Mesendoderm (in vitro differentiated cells): Measurements from ENCODE around the gene PLEKHG4B.
A peak's percentile ranks its signal among the peaks of the same experiment; 100 is the strongest.

ENCODE experiments used
- DNase-seq: peaks from one replicate; pipeline ENCODE4 v3.0.0; 2013
- H2AK5ac ChIP-seq: 2 replicates; pipeline ENCODE4 v1.6.1; 2013; ENCODE audit warnings: low read length, inconsistent platforms
- H2BK120ac ChIP-seq: 2 replicates; pipeline ENCODE4 v1.6.1; 2013; ENCODE audit warnings: low read depth, mild to moderate bottlenecking, low read length, moderate library complexity, mixed read lengths
- H2BK15ac ChIP-seq: replicated peaks from 2 replicates; pipeline ENCODE4 v1.6.1; 2013; ENCODE audit warnings: low read depth, mild to moderate bottlenecking, moderate library complexity
- H2BK5ac ChIP-seq: 2 replicates; pipeline ENCODE4 v1.6.1; 2013; ENCODE audit warnings: low read length, inconsistent platforms
- H3K18ac ChIP-seq: 2 replicates; pipeline ENCODE4 v1.6.1; 2013; ENCODE audit warnings: mild to moderate bottlenecking, low read length, mixed read lengths
- H3K23ac ChIP-seq: one replicate; pipeline ENCODE4 v1.6.1; 2013; ENCODE audit warnings: low read length
- H3K27ac ChIP-seq: 2 replicates; pipeline ENCODE4 v1.5.1; 2013; ENCODE audit warnings: low read depth, mild to moderate bottlenecking, inconsistent platforms, low read length, moderate library complexity
- H3K27me3 ChIP-seq: 2 replicates; pipeline ENCODE4 v1.6.1; 2013; ENCODE audit warnings: low read length, control low read depth, mild to moderate bottlenecking, inconsistent platforms; ENCODE audit not compliant: insufficient read depth, poor library complexity
- H3K36me3 ChIP-seq: 2 replicates; pipeline ENCODE4 v1.6.1; 2013; ENCODE audit warnings: low read length, inconsistent platforms; ENCODE audit not compliant: control insufficient read depth, insufficient read depth
- H3K4ac ChIP-seq: one replicate; pipeline ENCODE4 v1.6.1; 2013; ENCODE audit warnings: low read depth, mild to moderate bottlenecking, low read length, moderate library complexity
- H3K4me1 ChIP-seq: 2 replicates; pipeline ENCODE4 v1.6.1; 2013; ENCODE audit warnings: low read depth, low read length, inconsistent platforms; ENCODE audit not compliant: control insufficient read depth
- H3K4me2 ChIP-seq: 2 replicates; pipeline ENCODE4 v1.6.1; 2013; ENCODE audit warnings: low read length
- H3K4me3 ChIP-seq: 2 replicates; pipeline ENCODE4 v1.5.1; 2013; ENCODE audit warnings: mild to moderate bottlenecking, low read length
- H3K56ac ChIP-seq: one replicate; pipeline ENCODE4 v1.6.1; 2013; ENCODE audit warnings: low read length
- H3K79me1 ChIP-seq: 2 replicates; pipeline ENCODE4 v1.6.1; 2013; ENCODE audit warnings: low read length, inconsistent platforms
- H3K79me2 ChIP-seq: 2 replicates; pipeline ENCODE4 v1.6.1; 2013; ENCODE audit warnings: mild to moderate bottlenecking, low read length; ENCODE audit not compliant: control insufficient read depth, insufficient read depth
- H3K9ac ChIP-seq: 2 replicates; pipeline ENCODE4 v1.6.1; 2013; ENCODE audit warnings: low read length, inconsistent platforms
- H4K5ac ChIP-seq: one replicate; pipeline ENCODE4 v1.6.1; 2013; ENCODE audit warnings: low read length
- H4K8ac ChIP-seq: one replicate; pipeline ENCODE4 v1.6.1; 2013; ENCODE audit warnings: low read depth, mild to moderate bottlenecking, control low read depth, low read length, moderate library complexity
- WGBS: extraction: QIAGEN DNeasy Blood & Tissue Kit; methylation state at CpG from one replicate; pipeline ENCODE4 v1.1.7; 2013; ENCODE audit warnings: low lambda C conversion rate, missing lambda C conversion rate; ENCODE audit not compliant: insufficient coverage; ENCODE audit errors: extremely low coverage; 5-methylcytosine and 5-hydroxymethylcytosine counted together

The PLEKHG4B gene

DNA sequence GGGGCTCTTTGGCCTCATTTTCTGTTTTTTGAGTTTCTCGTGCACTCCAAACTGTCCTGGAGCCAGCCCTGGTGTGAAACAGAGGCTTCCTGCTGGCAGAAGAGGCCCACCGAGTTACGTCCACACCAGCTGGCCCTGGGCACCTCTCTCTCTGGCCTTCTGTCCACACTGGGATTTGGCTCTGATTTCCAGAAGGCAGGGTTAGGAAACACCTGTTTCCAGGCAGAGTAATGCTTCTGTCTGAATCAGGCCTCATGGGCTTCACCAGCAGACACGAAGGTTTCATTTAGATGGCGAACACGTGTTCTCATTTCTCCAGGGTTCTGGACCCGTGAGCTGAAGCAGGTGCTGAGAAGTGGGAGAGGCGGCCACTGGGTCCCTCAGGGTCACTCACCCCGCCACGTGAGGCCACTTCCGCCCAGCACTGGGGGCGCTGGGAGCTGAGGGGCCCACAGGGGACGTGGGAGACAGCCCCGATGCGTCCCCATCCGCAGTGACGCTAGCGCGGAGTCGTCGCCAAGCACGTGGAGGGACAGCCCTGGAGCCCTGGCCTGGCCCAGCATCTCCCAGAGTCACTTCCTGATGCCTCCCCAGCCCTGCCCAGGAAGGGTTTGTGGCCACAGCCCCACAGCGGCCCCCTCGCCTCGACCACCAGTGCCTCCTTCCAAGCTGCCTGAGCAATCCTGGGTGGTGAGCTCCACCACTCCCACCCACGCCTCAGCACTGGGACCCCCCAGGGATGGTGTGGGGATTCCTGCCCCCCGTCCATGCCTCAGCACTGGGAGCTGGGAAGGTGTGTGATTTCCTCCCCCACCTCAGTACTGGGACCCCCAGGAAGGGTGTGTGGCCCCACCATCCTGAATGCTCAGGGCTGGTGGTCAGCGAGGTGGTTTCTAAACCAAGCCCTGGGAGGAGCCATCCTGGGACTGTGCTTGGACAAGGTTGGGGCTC is 94.4 kb downstream of the PLEKHG4B start:
- Histone ChIP-seq H3K79me1 (no peaks in the 10 kb centered on the region), H2BK5ac (no peak overlapping the region), H3K23ac (no peak overlapping the region), H3K4me2 (no peak overlapping the region), H3K27ac (no peak overlapping the region), H3K27me3 (no peaks in the 10 kb centered on the region), H2BK15ac (no peak overlapping the region), H2AK5ac (no peak overlapping the region), H3K4me3 (no peak overlapping the region), H2BK120ac (no peak overlapping the region), H3K4ac (no peak overlapping the region), H3K4me1 (no peaks in the 10 kb centered on the region), H3K56ac (no peak overlapping the region), H3K9ac (no peak overlapping the region), H3K18ac (no peak overlapping the region), H4K8ac (no peak overlapping the region), H4K5ac (no peak overlapping the region), H3K79me2 (no peaks in the 10 kb centered on the region), H3K36me3 (peaks cover 4% of the 10 kb centered on the region)
- no CpG with 5 or more reads among the region's 28 CpGs for WGBS
- no peak for DNase-seq

DNA sequence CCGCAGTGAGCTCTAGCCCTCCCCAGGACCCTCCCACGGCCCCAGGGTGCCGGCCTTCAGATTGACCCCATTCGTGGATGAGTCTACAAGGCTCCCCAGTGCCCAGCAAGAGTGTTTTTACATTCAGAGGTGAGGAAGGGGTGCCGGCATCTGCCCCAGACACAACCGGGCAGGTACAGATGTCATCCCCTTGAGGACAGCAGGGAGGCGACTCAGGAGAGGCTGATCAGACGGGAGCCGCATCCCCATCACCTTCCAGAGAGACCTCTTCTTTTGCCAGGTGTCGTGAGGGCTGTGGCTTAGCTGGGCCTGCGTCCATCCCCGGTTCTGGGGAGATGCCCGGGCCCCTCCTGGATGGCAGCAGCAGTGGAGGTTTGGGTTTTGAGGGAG is 95.1 kb downstream of the PLEKHG4B start:
- Histone ChIP-seq H3K4me1 (no peaks in the 10 kb centered on the region), H3K18ac (no peak overlapping the region), H3K27ac (no peak overlapping the region), H3K4me2 (no peak overlapping the region), H2BK120ac (no peak overlapping the region), H4K5ac (no peak overlapping the region), H2BK5ac (no peak overlapping the region), H3K23ac (no peak overlapping the region), H3K79me1 (no peaks in the 10 kb centered on the region), H3K9ac (no peak overlapping the region), H3K79me2 (no peaks in the 10 kb centered on the region), H3K4ac (no peak overlapping the region), H2AK5ac (no peak overlapping the region), H3K27me3 (no peaks in the 10 kb centered on the region), H3K36me3 (peaks cover 4% of the 10 kb centered on the region), H3K4me3 (no peak overlapping the region), H4K8ac (no peak overlapping the region), H2BK15ac (no peak overlapping the region), H3K56ac (no peak overlapping the region)
- WGBS, result no CpG with 5 or more reads among the region's 13 CpGs
- no peak for DNase-seq

GRCh38 chr5:187617-188451 is 95.9 kb downstream of the PLEKHG4B start:
- peaks cover 1% of the 10 kb centered on the region for H3K36me3 ChIP-seq
- H2AK5ac ChIP-seq, result no peak overlapping the region
- H3K4me2 ChIP-seq, result no peak overlapping the region
- H2BK5ac ChIP-seq, result no peak overlapping the region
- no peaks in the 10 kb centered on the region for H3K27me3 ChIP-seq
- no peak overlapping the region for H3K56ac ChIP-seq
- H3K23ac ChIP-seq, result no peak overlapping the region
- no peak overlapping the region for H3K27ac ChIP-seq
- H2BK120ac ChIP-seq, result no peak overlapping the region
- H3K18ac ChIP-seq, result no peak overlapping the region
- peak; percentile 33 for DNase-seq
- no peak overlapping the region for H2BK15ac ChIP-seq
- H3K9ac ChIP-seq, result no peak overlapping the region
- no peaks in the 10 kb centered on the region for H3K79me1 ChIP-seq
- no peak overlapping the region for H4K8ac ChIP-seq
- WGBS, result no CpG with 5 or more reads among the region's 21 CpGs
- H3K4me1 ChIP-seq, result no peaks in the 10 kb centered on the region
- no peaks in the 10 kb centered on the region for H3K79me2 ChIP-seq
- H3K4me3 ChIP-seq, result no peak overlapping the region
- no peak overlapping the region for H3K4ac ChIP-seq
- no peak overlapping the region for H4K5ac ChIP-seq

DNA sequence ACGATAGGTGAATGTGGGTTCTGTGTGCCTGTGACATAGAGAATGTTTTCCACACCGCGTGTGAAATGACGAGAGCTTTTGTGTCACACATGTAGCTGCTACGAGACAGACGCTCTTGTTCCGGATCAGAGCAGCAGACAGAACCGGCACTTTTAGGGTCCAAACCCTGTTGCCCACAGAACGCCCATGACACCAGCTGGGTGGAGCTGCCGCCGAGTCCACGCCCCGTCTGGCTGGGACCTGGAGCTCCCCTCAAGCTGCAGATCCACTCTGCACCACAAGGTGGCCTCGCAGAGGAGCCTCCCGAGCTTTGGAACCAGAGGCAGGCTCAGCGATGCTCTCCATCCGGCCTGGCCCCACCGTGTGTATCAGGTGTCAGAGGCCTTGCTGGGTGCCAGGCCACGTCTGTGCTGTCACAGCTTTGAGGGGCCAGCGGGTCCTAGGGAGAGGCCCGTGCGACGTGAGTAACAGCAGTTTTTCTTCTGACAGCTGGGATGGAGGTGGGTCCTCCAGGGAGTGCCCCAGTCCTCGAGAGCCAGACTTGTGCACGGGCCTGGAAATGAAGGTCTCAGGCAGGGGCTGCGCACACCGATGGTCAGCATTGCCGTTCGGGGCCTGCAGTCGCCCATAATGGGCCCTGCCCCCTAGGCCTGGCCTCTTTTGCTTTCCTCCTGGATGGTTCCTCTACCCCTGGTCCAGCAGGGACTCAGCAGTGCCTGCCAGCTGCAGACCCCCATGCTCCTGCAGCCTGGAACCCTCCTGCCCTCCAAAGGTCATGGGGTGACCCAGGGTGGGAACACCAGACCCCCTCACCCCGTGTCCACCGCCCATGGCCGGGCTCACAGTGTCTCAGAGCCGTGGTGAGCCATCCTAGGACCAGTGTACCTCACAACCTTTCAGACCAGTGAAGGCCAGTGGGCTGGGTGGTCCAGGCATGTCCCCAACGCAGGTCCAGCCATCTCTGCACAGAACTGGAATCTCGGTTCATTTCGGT is 96.8 kb downstream of the PLEKHG4B start:
- Histone ChIP-seq H3K23ac (no peak overlapping the region), H2BK5ac (no peak overlapping the region), H2BK15ac (no peak overlapping the region), H3K56ac (no peak overlapping the region), H3K79me1 (no peaks in the 10 kb centered on the region), H2AK5ac (no peak overlapping the region), H2BK120ac (no peak overlapping the region), H3K36me3 (no peaks in the 10 kb centered on the region), H3K4me1 (no peaks in the 10 kb centered on the region), H3K79me2 (no peaks in the 10 kb centered on the region), H3K27ac (no peak overlapping the region), H3K4ac (no peak overlapping the region), H4K5ac (no peak overlapping the region), H3K9ac (no peak overlapping the region), H3K18ac (no peak overlapping the region), H3K4me2 (no peak overlapping the region), H3K27me3 (no peaks in the 10 kb centered on the region), H4K8ac (no peak overlapping the region), H3K4me3 (no peak overlapping the region)
- no CpG with 5 or more reads among the region's 37 CpGs for WGBS
- peak; percentile 93 for DNase-seq

DNA sequence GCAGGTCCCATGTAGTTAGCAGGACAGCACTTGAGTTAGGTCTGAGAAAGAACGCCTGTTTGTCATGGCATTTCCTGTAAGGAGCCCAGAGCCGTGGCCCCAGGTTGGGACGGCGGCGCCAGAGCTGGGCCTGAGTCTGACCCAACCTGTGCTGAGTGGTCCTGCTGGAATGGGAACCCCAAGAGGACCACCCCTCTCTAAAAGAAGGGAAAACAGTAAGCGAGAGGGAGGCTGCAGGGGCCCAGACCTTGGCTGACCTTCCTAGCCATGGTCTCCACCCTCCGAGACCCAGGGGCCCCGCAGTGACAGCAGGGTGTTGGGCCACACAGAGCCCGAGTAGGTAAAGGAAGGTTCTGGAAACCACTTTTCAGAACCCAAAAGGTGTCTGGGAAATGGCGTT is 97.5 kb downstream of the PLEKHG4B start:
- Histone ChIP-seq H3K23ac (no peak overlapping the region), H3K27me3 (no peaks in the 10 kb centered on the region), H2BK5ac (no peak overlapping the region), H2BK15ac (no peak overlapping the region), H2BK120ac (no peak overlapping the region), H2AK5ac (no peak overlapping the region), H4K5ac (no peak overlapping the region), H4K8ac (no peak overlapping the region), H3K9ac (no peak overlapping the region), H3K4me2 (no peak overlapping the region), H3K4me3 (no peak overlapping the region), H3K27ac (no peak overlapping the region), H3K4me1 (no peaks in the 10 kb centered on the region), H3K18ac (no peak overlapping the region), H3K56ac (no peak overlapping the region), H3K36me3 (no peaks in the 10 kb centered on the region), H3K79me2 (no peaks in the 10 kb centered on the region), H3K79me1 (no peaks in the 10 kb centered on the region), H3K4ac (no peak overlapping the region)
- DNase-seq, result no peak
- WGBS, result no CpG with 5 or more reads among the region's 10 CpGs
